Suprapubic skin (tissue), 4 donors: ENCODE data around the gene EIF2AK2. TPM values are rescaled to one million over a fixed set of nuclear protein-coding genes. Genes with fewer than 3 reads are reported as not detected.

ENCODE experiments used
- DNase-seq, 2 donors: peaks; one replicate each; pipeline ENCODE4 v3.0.0-alpha.2; 2019; ENCODE audit warnings: low spot score in 2 of 2
- H3K27ac ChIP-seq: fragments of 200-600 bp; sonication (generic); one replicate; pipeline ENCODE4 v1.5.1; 2019
- H3K27me3 ChIP-seq: fragments of 200-600 bp; sonication (generic); one replicate; pipeline ENCODE4 v1.5.1; 2019
- H3K36me3 ChIP-seq: fragments of 200-600 bp; sonication (generic); one replicate; pipeline ENCODE4 v1.5.1; 2019
- H3K4me1 ChIP-seq: fragments of 200-600 bp; sonication (generic); one replicate; pipeline ENCODE4 v1.5.1; 2019
- H3K4me3 ChIP-seq: fragments of 200-600 bp; sonication (generic); one replicate; pipeline ENCODE4 v1.5.1; 2019; ENCODE audit warnings: mild to moderate bottlenecking
- H3K9me3 ChIP-seq: fragments of 200-600 bp; sonication (generic); one replicate; pipeline ENCODE4 v1.5.1; 2019
- CTCF ChIP-seq, 2 donors: fragments of 200-600 bp in 1 of 2; fragments of 450-650 bp in 1 of 2; sonication (generic) in 1 of 2; IDR thresholded peaks; one replicate each; pipeline ENCODE4 v1.5.1; 2016 to 2019; ENCODE audit warnings: antibody characterized with exemption in 2 of 2, mild to moderate bottlenecking in 1 of 2, moderate library complexity in 1 of 2
- EP300 ChIP-seq: sonication (generic); formaldehyde crosslinking; IDR thresholded peaks from one replicate; pipeline ENCODE4 v1.6.1; 2017; ENCODE audit warnings: antibody characterized with exemption
- POLR2A ChIP-seq, 2 donors: fragments of 450-650 bp; IDR thresholded peaks; one replicate each; pipeline ENCODE4 v1.6.1; 2017; ENCODE audit warnings: antibody characterized with exemption in 2 of 2, mild to moderate bottlenecking in 2 of 2, moderate library complexity in 2 of 2
- POLR2AphosphoS5 ChIP-seq, 3 donors: sonication (generic); formaldehyde crosslinking; IDR thresholded peaks; one replicate each; pipeline ENCODE4 v1.6.1; 2017; ENCODE audit warnings: antibody characterized with exemption in 3 of 3
- WGBS: methylation state at CpG from one replicate; pipeline ENCODE4 v1.1.5; 2018; 5-methylcytosine and 5-hydroxymethylcytosine counted together
- total RNA-seq, 4 donors: library from RNA; depleted of rRNA; stranded (reverse); fragments of >200 nt; gene quantifications; one replicate each; pipeline ENCODE4 v1.1.0, GENCODE V29; 2016

The EIF2AK2 gene
- total RNA-seq, 4 donors from 2014 or later, result 6.5 to 10.8 (median 9.1) TPM

DNA sequence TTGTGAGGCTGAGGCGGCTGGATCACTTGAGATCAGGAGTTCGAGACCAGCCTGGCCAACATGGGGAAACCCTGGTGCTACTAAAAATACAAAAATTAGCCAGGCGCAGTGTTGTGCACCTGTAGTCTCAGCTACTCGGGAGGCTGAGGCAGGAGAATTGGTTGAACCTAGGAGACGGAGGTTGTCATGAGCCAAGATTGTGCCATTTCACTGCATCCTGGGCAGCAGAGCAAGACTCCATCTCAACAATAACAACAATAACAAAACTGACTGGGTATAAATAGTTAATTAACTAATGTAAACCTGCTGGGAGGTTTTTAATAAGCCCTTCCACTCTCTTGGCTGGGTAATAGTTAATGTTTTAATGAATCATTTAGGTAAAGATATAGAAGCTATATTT is 23.9 kb upstream of the EIF2AK2 start:
- Histone ChIP-seq H3K4me3 (no peak overlapping the region), H3K9me3 (no peaks in the 10 kb centered on the region), H3K36me3 (no peaks in the 10 kb centered on the region), H3K4me1 (no peaks in the 10 kb centered on the region), H3K27ac (no peak overlapping the region), H3K27me3 (no peaks in the 10 kb centered on the region)
- no peak for DNase-seq
- WGBS, result 89% methylated on average over 5 of the region's 5 CpGs
- TF ChIP-seq POLR2AphosphoS5 (IDR thresholded peaks at IDR 0.05) (no peak), CTCF (IDR thresholded peaks at IDR 0.05) (no peak), EP300 (no peak), POLR2A (IDR thresholded peaks at IDR 0.05) (no peak)

DNA sequence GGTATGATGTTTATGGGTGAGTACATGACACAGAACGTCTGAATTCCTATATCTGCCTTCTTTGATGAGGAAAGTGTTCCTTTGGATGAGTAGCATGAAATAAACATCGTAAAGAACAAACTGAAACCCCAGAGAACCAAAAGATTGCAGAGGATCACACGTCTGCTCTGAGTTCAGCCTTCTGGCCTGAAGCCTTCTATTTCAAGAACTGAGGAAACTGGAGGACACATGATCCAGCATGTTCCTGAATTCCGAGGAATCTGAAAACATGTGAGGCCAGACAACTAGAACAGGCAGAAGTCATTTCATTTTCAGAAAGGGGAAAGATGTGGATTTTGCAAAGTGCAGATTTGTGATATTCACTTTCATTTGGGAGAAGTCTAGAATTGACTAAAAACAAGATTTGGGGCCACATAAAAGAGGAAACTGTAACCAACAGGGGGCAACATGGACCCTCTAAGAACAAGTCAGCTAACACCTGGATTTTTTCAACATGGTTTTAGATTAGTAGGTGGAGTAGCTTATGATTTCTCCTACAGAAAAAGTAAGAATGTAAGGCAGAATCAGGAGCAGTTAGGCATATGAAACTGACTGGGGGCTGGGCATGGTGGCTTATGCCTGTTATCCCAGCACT is 23.3 kb upstream of the EIF2AK2 start:
- Histone ChIP-seq H3K36me3 (no peaks in the 10 kb centered on the region), H3K27me3 (no peaks in the 10 kb centered on the region), H3K4me3 (no peak overlapping the region), H3K9me3 (no peaks in the 10 kb centered on the region), H3K4me1 (no peaks in the 10 kb centered on the region), H3K27ac (no peak overlapping the region)
- TF ChIP-seq EP300 (no peak), POLR2AphosphoS5 (IDR thresholded peaks at IDR 0.05) (no peak), POLR2A (IDR thresholded peaks at IDR 0.05) (no peak), CTCF (IDR thresholded peaks at IDR 0.05) (no peak)
- WGBS, result 30% methylated on average over 4 of the region's 4 CpGs
- DNase-seq, result no peak

GRCh38 chr2:37173741-37174140 is 17.0 kb upstream of the EIF2AK2 start:
- Histone ChIP-seq H3K4me1 (no peaks in the 10 kb centered on the region), H3K4me3 (no peak overlapping the region), H3K27me3 (no peaks in the 10 kb centered on the region), H3K27ac (no peak overlapping the region), H3K9me3 (no peaks in the 10 kb centered on the region), H3K36me3 (no peaks in the 10 kb centered on the region)
- no peak for DNase-seq
- WGBS, result 95% methylated on average over 1 of the region's 1 CpG
- TF ChIP-seq POLR2A (IDR thresholded peaks at IDR 0.05), result no peak
- no peak for TF ChIP-seq POLR2AphosphoS5 (IDR thresholded peaks at IDR 0.05)
- no peak for TF ChIP-seq EP300
- no peak for TF ChIP-seq CTCF (IDR thresholded peaks at IDR 0.05)

GRCh38 chr2:37171624-37171950 is 14.8 kb upstream of the EIF2AK2 start:
- no peaks in the 10 kb centered on the region for H3K9me3 ChIP-seq
- DNase-seq, result no peak
- TF ChIP-seq CTCF (IDR thresholded peaks at IDR 0.05) (no peak), POLR2AphosphoS5 (IDR thresholded peaks at IDR 0.05) (no peak), POLR2A (IDR thresholded peaks at IDR 0.05) (no peak), EP300 (no peak)
- H3K36me3 ChIP-seq, result no peaks in the 10 kb centered on the region
- no peaks in the 10 kb centered on the region for H3K4me1 ChIP-seq
- H3K4me3 ChIP-seq, result no peak overlapping the region
- no peaks in the 10 kb centered on the region for H3K27me3 ChIP-seq
- no peak overlapping the region for H3K27ac ChIP-seq

GRCh38 chr2:37168217-37168981 is 11.6 kb upstream of the EIF2AK2 start:
- no peaks in the 10 kb centered on the region for H3K36me3 ChIP-seq
- no peaks in the 10 kb centered on the region for H3K4me1 ChIP-seq
- no peak for TF ChIP-seq POLR2A (IDR thresholded peaks at IDR 0.05)
- TF ChIP-seq CTCF (IDR thresholded peaks at IDR 0.05), result peak; percentile 25 to 56
- TF ChIP-seq POLR2AphosphoS5 (IDR thresholded peaks at IDR 0.05), result no peak
- no peak for TF ChIP-seq EP300
- peaks cover 7% of the 10 kb centered on the region for H3K9me3 ChIP-seq
- no peak overlapping the region for H3K27ac ChIP-seq
- no peak overlapping the region for H3K4me3 ChIP-seq
- 42% methylated on average over 17 of the region's 17 CpGs for WGBS
- DNase-seq, result no peak
- H3K27me3 ChIP-seq, result no peaks in the 10 kb centered on the region
